Panc1 (cell line): ENCODE results near the gene HCK. TPM values are rescaled to one million over a fixed set of nuclear protein-coding genes. Genes with fewer than 3 reads are reported as not detected.
A peak's percentile ranks its signal among the peaks of the same experiment; 100 is the strongest.

ENCODE experiments used
- ATAC-seq: fragments of 200-7000 bp; cut with Tn5 transposase; 2 replicates; pipeline ENCODE4 v1.9.1; 2020; ENCODE audit warnings: mild to moderate bottlenecking, moderate library complexity
- BruUV-seq: library from RNA; stranded (reverse); fragments of 400-500 nt; replicated peaks from 2 replicates; lab custom pipeline; 2021; lab: Mats Ljungman, UMichigan
- CTCF ChIA-PET: fragments of 300-600 bp; sonication (Branson Sonifier 250); formaldehyde crosslinking; loops from one replicate; lab custom pipeline; 2022; ENCODE audit warnings: antibody characterized with exemption; lab: Charles Lee
- POLR2A ChIA-PET: fragments of 300-600 bp; sonication (Branson Sonifier 250); formaldehyde crosslinking; loops from one replicate; lab custom pipeline; 2022; ENCODE audit warnings: antibody characterized with exemption; lab: Charles Lee
- DNase-seq: peaks from one replicate; pipeline ENCODE4 v3.0.0-alpha.2; 2010; ENCODE audit warnings: low read depth, low spot score
- H3K27ac ChIP-seq: 2 replicates; pipeline ENCODE4 v1.5.1; 2011; ENCODE audit warnings: mild to moderate bottlenecking, low read length, inconsistent platforms
- H3K27me3 ChIP-seq: fragments of 200-500 bp; sonication (Bioruptor generic); 2 replicates; pipeline ENCODE4 v1.6.0; 2014; ENCODE audit warnings: low read length, inconsistent platforms; ENCODE audit not compliant: control insufficient read depth, insufficient read depth
- H3K36me3 ChIP-seq: fragments of 200-500 bp; sonication (Bioruptor generic); 2 replicates; pipeline ENCODE4 v1.5.1; 2014; ENCODE audit warnings: inconsistent platforms, mild to moderate bottlenecking, low read length, moderate library complexity; ENCODE audit not compliant: control insufficient read depth, insufficient read depth
- H3K4me1 ChIP-seq: 2 replicates; pipeline ENCODE4 v1.5.1; 2011; ENCODE audit warnings: inconsistent platforms, mild to moderate bottlenecking, low read length, moderate library complexity; ENCODE audit not compliant: control insufficient read depth, insufficient read depth
- H3K4me3 ChIP-seq, 2 experiments: 2 replicates each; pipeline ENCODE4 v1.5.1; 2011 to 2012; ENCODE audit warnings: low read depth in 2 of 2, low read length in 2 of 2, mild to moderate bottlenecking in 2 of 2, inconsistent platforms in 1 of 2, moderate library complexity in 1 of 2
- H3K9me3 ChIP-seq: fragments of 200-500 bp; sonication (Bioruptor generic); 2 replicates; pipeline ENCODE4 v1.5.1; 2014; ENCODE audit warnings: low read depth, mild to moderate bottlenecking, inconsistent platforms, low read length, moderate library complexity; ENCODE audit not compliant: control insufficient read depth, insufficient read depth
- POLR2AphosphoS5 ChIP-seq: IDR thresholded peaks from 2 replicates; pipeline ENCODE4 v1.6.1; 2012; ENCODE audit warnings: mild to moderate bottlenecking, low read depth, low read length, moderate library complexity
- SIN3A ChIP-seq: IDR thresholded peaks from 2 replicates; pipeline ENCODE4 v1.6.1; 2012; ENCODE audit warnings: low read depth, mild to moderate bottlenecking, low read length, moderate library complexity, borderline replicate concordance; ENCODE audit not compliant: insufficient read depth
- TCF7L2 ChIP-seq: IDR thresholded peaks from 2 replicates; pipeline ENCODE4 v1.6.1; 2011; ENCODE audit warnings: mild to moderate bottlenecking, low read depth, low read length, inconsistent platforms
- in situ Hi-C: cut with HindIII; loops from 2 replicates; pipeline ENCODE4 v1.10.0; 2016; ENCODE audit warnings: low sequenced_read_pairs, low pct_unique_long_range_greater_than_20kb
- intact Hi-C: fragments of 100-400 bp; cut with micrococcal nuclease; formaldehyde crosslinking; loops from one replicate; pipeline ENCODE4 v1.10.0; 2022; ENCODE audit not compliant: unreplicated experiment
- total RNA-seq: library from RNA; stranded (reverse); gene quantifications from one replicate; pipeline ENCODE4 v1.2.1, GENCODE V29; 2021; ENCODE audit not compliant: unreplicated experiment
- TF ChIP-seq, protein P1 (sequence below), 2 experiments: IDR thresholded peaks; 2 replicates each; pipeline ENCODE4 v1.6.1; 2011 to 2012; ENCODE audit warnings: low read depth in 2 of 2, control low read depth in 1 of 2, low read length in 1 of 2, mild to moderate bottlenecking in 1 of 2, moderate library complexity in 1 of 2; ENCODE audit not compliant: insufficient read depth in 1 of 2
- TF ChIP-seq, protein P2 (sequence below): fragments of 450-650 bp; IDR thresholded peaks from 2 replicates; pipeline ENCODE4 v1.5.1; 2017; ENCODE audit warnings: mild to moderate bottlenecking

Gene HCK
- total RNA-seq, 1 experiment from 2014 or later, result 0.98 TPM

DNA sequence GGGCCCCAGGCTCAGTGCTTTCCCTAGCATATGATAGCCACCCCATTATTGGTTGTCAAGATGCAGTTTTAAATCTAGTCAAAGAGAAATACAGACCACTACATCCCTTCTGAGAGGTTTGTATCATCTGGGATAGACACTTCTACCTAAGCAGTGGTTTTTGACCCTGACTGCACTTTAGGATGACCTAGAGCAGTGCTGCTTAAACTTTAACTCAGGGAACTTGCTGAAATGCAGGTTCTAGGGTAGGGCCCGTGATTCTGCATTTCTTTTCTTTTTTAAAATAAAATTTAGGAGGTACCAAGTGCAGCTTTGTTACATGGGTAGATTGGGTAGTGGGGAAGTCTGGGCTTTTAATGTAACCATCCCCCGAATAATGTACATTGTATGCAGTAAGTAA is 76.1 kb downstream of the HCK start:
- H3K27ac ChIP-seq, result no peak overlapping the region
- ATAC-seq (no peak), DNase-seq (no peak)
- no peak overlapping the region for H3K4me3 ChIP-seq
- POLR2A ChIA-PET, result interaction anchor here (0.6 kb wide), 1 partner anchor 294 kb away, joined by 3 read pairs; no protein-coding TSS in a partner anchor
- no peaks in the 10 kb centered on the region for H3K27me3 ChIP-seq
- TF ChIP-seq POLR2AphosphoS5 (no peak), SIN3A (no peak), TCF7L2 (no peak)
- intact Hi-C loops (no loop called here), in situ Hi-C loops (no loop called here)
- CTCF ChIA-PET, result interaction anchor here (0.6 kb wide), 1 partner anchor 16 kb away, joined by 3 read pairs; no protein-coding TSS in a partner anchor
- H3K9me3 ChIP-seq, result no peaks in the 10 kb centered on the region
- TSS peak; percentile 2 for BruUV-seq
- no peaks in the 10 kb centered on the region for H3K4me1 ChIP-seq
- H3K36me3 ChIP-seq, result no peaks in the 10 kb centered on the region

DNA sequence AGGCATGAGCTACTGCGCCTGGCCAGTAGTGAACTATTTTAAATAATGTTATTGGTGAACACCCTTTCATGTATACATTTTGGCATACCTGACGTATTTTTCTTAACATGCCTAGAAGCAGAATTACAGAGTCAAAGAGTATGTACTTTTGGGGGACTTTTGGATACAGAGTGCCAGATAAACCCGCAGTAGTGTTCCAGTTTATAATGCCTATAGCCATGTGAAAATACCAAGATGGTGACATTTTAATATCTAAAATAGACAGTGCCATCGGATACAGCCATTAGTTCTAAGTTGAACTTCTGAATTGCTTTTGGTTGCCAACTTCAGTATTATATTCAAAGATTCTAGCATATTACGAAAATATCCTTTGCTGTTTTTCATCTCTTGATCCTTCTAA is 77.8 kb downstream of the HCK start:
- POLR2A ChIA-PET, result interaction anchor here (0.6 kb wide), 1 partner anchor 51 kb away, joined by 5 read pairs; no protein-coding TSS in a partner anchor

More for the DNA sequence above, 77.8 kb downstream of the HCK start:
- Histone ChIP-seq H3K36me3 (no peaks in the 10 kb centered on the region), H3K4me3 (no peak overlapping the region), H3K4me1 (no peaks in the 10 kb centered on the region), H3K9me3 (no peaks in the 10 kb centered on the region), H3K27ac (no peak overlapping the region), H3K27me3 (no peaks in the 10 kb centered on the region)
- in situ Hi-C loops, result no loop called here
- TF ChIP-seq, protein P1, sequence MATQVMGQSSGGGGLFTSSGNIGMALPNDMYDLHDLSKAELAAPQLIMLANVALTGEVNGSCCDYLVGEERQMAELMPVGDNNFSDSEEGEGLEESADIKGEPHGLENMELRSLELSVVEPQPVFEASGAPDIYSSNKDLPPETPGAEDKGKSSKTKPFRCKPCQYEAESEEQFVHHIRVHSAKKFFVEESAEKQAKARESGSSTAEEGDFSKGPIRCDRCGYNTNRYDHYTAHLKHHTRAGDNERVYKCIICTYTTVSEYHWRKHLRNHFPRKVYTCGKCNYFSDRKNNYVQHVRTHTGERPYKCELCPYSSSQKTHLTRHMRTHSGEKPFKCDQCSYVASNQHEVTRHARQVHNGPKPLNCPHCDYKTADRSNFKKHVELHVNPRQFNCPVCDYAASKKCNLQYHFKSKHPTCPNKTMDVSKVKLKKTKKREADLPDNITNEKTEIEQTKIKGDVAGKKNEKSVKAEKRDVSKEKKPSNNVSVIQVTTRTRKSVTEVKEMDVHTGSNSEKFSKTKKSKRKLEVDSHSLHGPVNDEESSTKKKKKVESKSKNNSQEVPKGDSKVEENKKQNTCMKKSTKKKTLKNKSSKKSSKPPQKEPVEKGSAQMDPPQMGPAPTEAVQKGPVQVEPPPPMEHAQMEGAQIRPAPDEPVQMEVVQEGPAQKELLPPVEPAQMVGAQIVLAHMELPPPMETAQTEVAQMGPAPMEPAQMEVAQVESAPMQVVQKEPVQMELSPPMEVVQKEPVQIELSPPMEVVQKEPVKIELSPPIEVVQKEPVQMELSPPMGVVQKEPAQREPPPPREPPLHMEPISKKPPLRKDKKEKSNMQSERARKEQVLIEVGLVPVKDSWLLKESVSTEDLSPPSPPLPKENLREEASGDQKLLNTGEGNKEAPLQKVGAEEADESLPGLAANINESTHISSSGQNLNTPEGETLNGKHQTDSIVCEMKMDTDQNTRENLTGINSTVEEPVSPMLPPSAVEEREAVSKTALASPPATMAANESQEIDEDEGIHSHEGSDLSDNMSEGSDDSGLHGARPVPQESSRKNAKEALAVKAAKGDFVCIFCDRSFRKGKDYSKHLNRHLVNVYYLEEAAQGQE (IDR thresholded peaks at IDR 0.05; ENCODE audit: insufficient read depth in 1 of 2, low read depth in 2 of 2, low read length in 1 of 2), result no peak
- no peak for TF ChIP-seq SIN3A
- TF ChIP-seq, protein P2, sequence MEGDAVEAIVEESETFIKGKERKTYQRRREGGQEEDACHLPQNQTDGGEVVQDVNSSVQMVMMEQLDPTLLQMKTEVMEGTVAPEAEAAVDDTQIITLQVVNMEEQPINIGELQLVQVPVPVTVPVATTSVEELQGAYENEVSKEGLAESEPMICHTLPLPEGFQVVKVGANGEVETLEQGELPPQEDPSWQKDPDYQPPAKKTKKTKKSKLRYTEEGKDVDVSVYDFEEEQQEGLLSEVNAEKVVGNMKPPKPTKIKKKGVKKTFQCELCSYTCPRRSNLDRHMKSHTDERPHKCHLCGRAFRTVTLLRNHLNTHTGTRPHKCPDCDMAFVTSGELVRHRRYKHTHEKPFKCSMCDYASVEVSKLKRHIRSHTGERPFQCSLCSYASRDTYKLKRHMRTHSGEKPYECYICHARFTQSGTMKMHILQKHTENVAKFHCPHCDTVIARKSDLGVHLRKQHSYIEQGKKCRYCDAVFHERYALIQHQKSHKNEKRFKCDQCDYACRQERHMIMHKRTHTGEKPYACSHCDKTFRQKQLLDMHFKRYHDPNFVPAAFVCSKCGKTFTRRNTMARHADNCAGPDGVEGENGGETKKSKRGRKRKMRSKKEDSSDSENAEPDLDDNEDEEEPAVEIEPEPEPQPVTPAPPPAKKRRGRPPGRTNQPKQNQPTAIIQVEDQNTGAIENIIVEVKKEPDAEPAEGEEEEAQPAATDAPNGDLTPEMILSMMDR, result no peak
- TF ChIP-seq POLR2AphosphoS5, result no peak
- no peak for TF ChIP-seq TCF7L2
- no TSS peak for BruUV-seq
- intact Hi-C loops, result no loop called here
- CTCF ChIA-PET, result no interaction called here
- DNase-seq, result no peak
- ATAC-seq, result no peak
